Stimulated activated CD8-positive, alpha-beta memory T cell treated with anti-CD3 and anti-CD28 coated beads, Interleukin-7, amount 100 ng/mL, for 48 hours (primary cell): ENCODE results near the gene IFRD2.
"Not testable (repeated sequence)": the region's sequence is repeated elsewhere in the genome, so short reads cannot be mapped to it uniquely, and the experiment has no call there.

Experiments
- DNase-seq, 2 donors: peaks; one replicate each; pipeline ENCODE4 v3.0.0-alpha.2; 2020; ENCODE audit warnings: low read depth in 1 of 2; ENCODE audit errors: extremely low read depth in 1 of 2

IFRD2 gene

GRCh38 chr3:50325113-50325480 is 32.9 kb upstream of the IFRD2 start:
- DNase-seq = no peak

GRCh38 chr3:50324351-50325112 is 32.3 kb upstream of the IFRD2 start:
- peak in 1 of 2 donors; percentile 42 for DNase-seq

GRCh38 chr3:50323614-50324199 is 31.5 kb upstream of the IFRD2 start:
- no peak for DNase-seq

- no peak for DNase-seq
Measured at GRCh38 chr3:50323092-50323600, 30.9 kb upstream of the IFRD2 start.

GRCh38 chr3:50322386-50323091 is 30.3 kb upstream of the IFRD2 start, which contains the start of gene HYAL2:
Gene HYAL2, minus strand, starts transcription at chr3:50322745. Its CDS starts 2,256 bp downstream, at chr3:50320489.
- no peak for DNase-seq

- no peak for DNase-seq
Measured at GRCh38 chr3:50322115-50322385, 29.8 kb upstream of the IFRD2 start.

GRCh38 chr3:50321336-50322114 is 29.3 kb upstream of the IFRD2 start:
- DNase-seq = peak; percentile 59 to 80

GRCh38 chr3:50320853-50321335 is 28.7 kb upstream of the IFRD2 start:
- no peak for DNase-seq

GRCh38 chr3:50319894-50320625 is 27.8 kb upstream of the IFRD2 start:
- no peak for DNase-seq

GRCh38 chr3:50319181-50319893 is 27.1 kb upstream of the IFRD2 start:
- no peak for DNase-seq

GRCh38 chr3:50318615-50319014 is 26.4 kb upstream of the IFRD2 start:
- no peak for DNase-seq

GRCh38 chr3:50318163-50318562 is 25.9 kb upstream of the IFRD2 start:
- DNase-seq = no peak

GRCh38 chr3:50317300-50317699 is 25.1 kb upstream of the IFRD2 start:
- no peak for DNase-seq

GRCh38 chr3:50316657-50317242 is 24.5 kb upstream of the IFRD2 start:
- DNase-seq = peak in 1 of 2 donors; percentile 55

- no peak for DNase-seq
Measured at GRCh38 chr3:50314816-50315215, 22.6 kb upstream of the IFRD2 start.

- DNase-seq = no peak
Measured at GRCh38 chr3:50314342-50314741, 22.1 kb upstream of the IFRD2 start.

GRCh38 chr3:50312041-50312440 is 19.8 kb upstream of the IFRD2 start:
- not testable (repeated sequence) for DNase-seq

- peak in 1 of 2 donors; percentile 15 for DNase-seq
Measured at GRCh38 chr3:50304601-50305000, 12.4 kb upstream of the IFRD2 start.
